Uterus (tissue), 2 donors: ENCODE data around the gene IRGC.

Experiments used
- POLR2A ChIP-seq, 2 donors: fragments of 450-650 bp; IDR thresholded peaks; one replicate each; pipeline ENCODE4 v1.6.1; 2016; ENCODE audit warnings: antibody characterized with exemption in 2 of 2, mild to moderate bottlenecking in 1 of 2, moderate library complexity in 1 of 2
- TF ChIP-seq, protein P1 (sequence below), 4 experiments: fragments of 200-600 bp in 2 of 4; fragments of 450-650 bp in 2 of 4; sonication (generic) in 2 of 4; IDR thresholded peaks; one replicate each; pipeline ENCODE4 v1.5.1; 2016 to 2019; ENCODE audit warnings: antibody characterized with exemption in 4 of 4, mild to moderate bottlenecking in 2 of 4, moderate library complexity in 1 of 4

- no peak for TF ChIP-seq POLR2A (IDR thresholded peaks at IDR 0.05)
- TF ChIP-seq, protein P1, sequence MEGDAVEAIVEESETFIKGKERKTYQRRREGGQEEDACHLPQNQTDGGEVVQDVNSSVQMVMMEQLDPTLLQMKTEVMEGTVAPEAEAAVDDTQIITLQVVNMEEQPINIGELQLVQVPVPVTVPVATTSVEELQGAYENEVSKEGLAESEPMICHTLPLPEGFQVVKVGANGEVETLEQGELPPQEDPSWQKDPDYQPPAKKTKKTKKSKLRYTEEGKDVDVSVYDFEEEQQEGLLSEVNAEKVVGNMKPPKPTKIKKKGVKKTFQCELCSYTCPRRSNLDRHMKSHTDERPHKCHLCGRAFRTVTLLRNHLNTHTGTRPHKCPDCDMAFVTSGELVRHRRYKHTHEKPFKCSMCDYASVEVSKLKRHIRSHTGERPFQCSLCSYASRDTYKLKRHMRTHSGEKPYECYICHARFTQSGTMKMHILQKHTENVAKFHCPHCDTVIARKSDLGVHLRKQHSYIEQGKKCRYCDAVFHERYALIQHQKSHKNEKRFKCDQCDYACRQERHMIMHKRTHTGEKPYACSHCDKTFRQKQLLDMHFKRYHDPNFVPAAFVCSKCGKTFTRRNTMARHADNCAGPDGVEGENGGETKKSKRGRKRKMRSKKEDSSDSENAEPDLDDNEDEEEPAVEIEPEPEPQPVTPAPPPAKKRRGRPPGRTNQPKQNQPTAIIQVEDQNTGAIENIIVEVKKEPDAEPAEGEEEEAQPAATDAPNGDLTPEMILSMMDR (IDR thresholded peaks at IDR 0.05), result no peak
Measured at GRCh38 chr19:43735013-43735412, 19.1 kb downstream of the IRGC start.
